Stomach (tissue), 4 donors: ENCODE data around the gene BMPR1B.

ENCODE experiments used
- POLR2A ChIP-seq, 4 donors: fragments of 450-650 bp; IDR thresholded peaks; one replicate each; pipeline ENCODE4 v1.6.1; 2016; ENCODE audit warnings: antibody characterized with exemption in 4 of 4, control low read depth in 2 of 4, mild to moderate bottlenecking in 1 of 4, moderate library complexity in 1 of 4
- POLR2AphosphoS5 ChIP-seq, 3 donors: sonication (generic); formaldehyde crosslinking; IDR thresholded peaks; one replicate each; pipeline ENCODE4 v1.6.1; 2016; ENCODE audit warnings: antibody characterized with exemption in 3 of 3

- TF ChIP-seq POLR2AphosphoS5 (IDR thresholded peaks at IDR 0.05) (no peak), POLR2A (IDR thresholded peaks at IDR 0.05) (no peak)
Observed at GRCh38 chr4:94927696-94928095, 169.9 kb downstream of the BMPR1B start.
